AG08395 (cell line): Measurements from ENCODE around the gene RAB8B.
"Not testable (repeated sequence)": the region's sequence is repeated elsewhere in the genome, so short reads cannot be mapped to it uniquely, and the experiment has no call there.

Experiments
- DNase-seq: peaks from one replicate; pipeline ENCODE4 v3.0.0; 2012; ENCODE audit warnings: mixed read lengths, low spot score

The RAB8B gene

GRCh38 chr15:63237086-63237485 is 47.7 kb downstream of the RAB8B start:
- not testable (repeated sequence) for DNase-seq

- DNase-seq = no peak
These were observed 48.8 kb downstream of the RAB8B start for GRCh38 chr15:63238171-63238570.

- DNase-seq = peak; percentile 56
These were observed 49.4 kb downstream of the RAB8B start for GRCh38 chr15:63238796-63239195.

GRCh38 chr15:63240109-63240508 is 50.7 kb downstream of the RAB8B start:
- DNase-seq = no peak

- DNase-seq = no peak
These were observed 51.9 kb downstream of the RAB8B start for GRCh38 chr15:63241316-63241715.

GRCh38 chr15:63243101-63243500 is 53.7 kb downstream of the RAB8B start:
- peak; percentile 52 for DNase-seq

- DNase-seq = no peak
These were observed 54.4 kb downstream of the RAB8B start for GRCh38 chr15:63243776-63244175.

GRCh38 chr15:63244399-63244798 is 55.0 kb downstream of the RAB8B start:
- DNase-seq = no peak

GRCh38 chr15:63244976-63245645 is 55.7 kb downstream of the RAB8B start:
- DNase-seq = no peak

- DNase-seq = peak; percentile 57
These were observed 57.5 kb downstream of the RAB8B start for GRCh38 chr15:63246691-63247469.

GRCh38 chr15:63250312-63250965 is 61.0 kb downstream of the RAB8B start:
- peak; percentile 94 for DNase-seq

GRCh38 chr15:63251701-63252100 is 62.3 kb downstream of the RAB8B start:
- no peak for DNase-seq

- no peak for DNase-seq
These were observed 62.9 kb downstream of the RAB8B start for GRCh38 chr15:63252292-63252691.

- no peak for DNase-seq
These were observed 65.6 kb downstream of the RAB8B start for GRCh38 chr15:63254991-63255390.

- DNase-seq = no peak
These were observed 66.1 kb downstream of the RAB8B start for GRCh38 chr15:63255489-63255990.

GRCh38 chr15:63256433-63257274 is 67.2 kb downstream of the RAB8B start:
- peak; percentile 79 for DNase-seq

- DNase-seq = no peak
These were observed 69.3 kb downstream of the RAB8B start for GRCh38 chr15:63258658-63259057.

- DNase-seq = no peak
These were observed 71.4 kb downstream of the RAB8B start for GRCh38 chr15:63260791-63261190.

GRCh38 chr15:63261311-63261710 is 71.9 kb downstream of the RAB8B start:
- no peak for DNase-seq

GRCh38 chr15:63263519-63263918 is 74.1 kb downstream of the RAB8B start:
- DNase-seq = no peak

- no peak for DNase-seq
These were observed 75.4 kb downstream of the RAB8B start for GRCh38 chr15:63264688-63265293.
